Transverse colon (tissue), 4 donors: ENCODE results near the gene AHR. TPM values are rescaled to one million over a fixed set of nuclear protein-coding genes. Genes with fewer than 3 reads are reported as not detected.
"Not testable (repeated sequence)": the region's sequence is repeated elsewhere in the genome, so short reads cannot be mapped to it uniquely, and the experiment has no call there.

ENCODE experiments used
- DNase-seq: peaks from one replicate; pipeline ENCODE4 v3.0.0-alpha.2; 2019
- H3K27ac ChIP-seq, 4 donors: fragments of 200-600 bp; sonication (generic); 2 replicates each; pipeline ENCODE4 v1.5.1; 2016 to 2018; ENCODE audit warnings: inconsistent platforms in 4 of 4
- H3K27me3 ChIP-seq: fragments of 200-600 bp; sonication (generic); 2 replicates; pipeline ENCODE4 v1.5.1; 2017; ENCODE audit warnings: inconsistent platforms
- H3K36me3 ChIP-seq, 4 donors: fragments of 200-600 bp; sonication (generic); 2 replicates each; pipeline ENCODE4 v1.5.1; 2017 to 2019; ENCODE audit warnings: inconsistent platforms in 4 of 4
- H3K4me1 ChIP-seq, 4 donors: fragments of 200-600 bp; sonication (generic); 2 replicates each; pipeline ENCODE4 v1.5.1; 2017 to 2020; ENCODE audit warnings: inconsistent platforms in 4 of 4
- H3K4me3 ChIP-seq, 4 donors: fragments of 200-600 bp; sonication (generic); 1 replicate in 1 of 4; 2 replicates in 3 of 4; pipeline versions ENCODE4 v1.5.1 to v1.6.1; 2017 to 2019; ENCODE audit warnings: inconsistent platforms in 4 of 4
- H3K9me3 ChIP-seq, 2 donors: fragments of 200-600 bp; sonication (generic); 2 replicates each; pipeline ENCODE4 v1.5.1; 2017 to 2019; ENCODE audit warnings: inconsistent platforms in 2 of 2
- CTCF ChIP-seq, 5 experiments: fragments of 200-600 bp in 3 of 5; fragments of 450-650 bp in 2 of 5; sonication (generic) in 3 of 5; IDR thresholded peaks; 1 replicate in 2 of 5; 2 replicates in 3 of 5; pipeline ENCODE4 v1.5.1; 2016 to 2017; ENCODE audit warnings: antibody characterized with exemption in 5 of 5, inconsistent platforms in 3 of 5, mild to moderate bottlenecking in 2 of 5, moderate library complexity in 1 of 5
- EP300 ChIP-seq: sonication (generic); formaldehyde crosslinking; IDR thresholded peaks from one replicate; pipeline ENCODE4 v1.6.1; 2017; ENCODE audit warnings: antibody characterized with exemption, low read depth
- POLR2A ChIP-seq: fragments of 450-650 bp; IDR thresholded peaks from one replicate; pipeline ENCODE4 v1.6.1; 2016; ENCODE audit warnings: antibody characterized with exemption, mild to moderate bottlenecking, moderate library complexity
- POLR2AphosphoS5 ChIP-seq, 3 donors: sonication (generic); formaldehyde crosslinking; IDR thresholded peaks; one replicate each; pipeline ENCODE4 v1.6.1; 2016; ENCODE audit warnings: antibody characterized with exemption in 3 of 3
- WGBS, 2 donors: methylation state at CpG; one replicate each; pipeline ENCODE4 v1.1.5; 2018; ENCODE audit warnings: low coverage in 1 of 2; 5-methylcytosine and 5-hydroxymethylcytosine counted together
- in situ Hi-C, 4 donors: fragments of 200-750 bp; cut with MboI; loops; one replicate each; pipeline versions ENCODE4 v1.15.0 to v1.15.1; 2017; ENCODE audit warnings: low sequenced_read_pairs in 3 of 4, low pct_ligation_motif_present in 1 of 4, low pct_unique_long_range_greater_than_20kb in 1 of 4
- intact Hi-C: fragments of 100-400 bp; cut with DNase I; formaldehyde crosslinking; loops from one replicate; pipeline ENCODE4 v1.15.1; 2023; ENCODE audit warnings: low total_unique reads
- total RNA-seq, 4 donors: library from RNA; depleted of rRNA; stranded (reverse); fragments of >200 nt; gene quantifications; one replicate each; pipeline ENCODE4 v1.1.0, GENCODE V29; 2016

AHR gene
- total RNA-seq, 4 donors from 2014 or later, result 18.1 to 54.6 (median 43.7) TPM

- WGBS, 2 donors, result 93 to 94% methylated on average over 4 of the region's 4 CpGs
- TF ChIP-seq POLR2AphosphoS5 (IDR thresholded peaks at IDR 0.05) (no peak), CTCF (IDR thresholded peaks at IDR 0.05) (no peak), EP300 (no peak), POLR2A (no peak)
- Histone ChIP-seq H3K27me3 (no peaks in the 10 kb centered on the region), H3K27ac (no peak overlapping the region), H3K9me3 (no peaks in the 10 kb centered on the region), H3K4me1 (no peaks in the 10 kb centered on the region), H3K36me3 (no peaks in the 10 kb centered on the region), H3K4me3 (no peak overlapping the region)
- intact Hi-C loops, result no loop called here
- DNase-seq, result no peak
- in situ Hi-C loops, result no loop called here
These were observed 82.5 kb downstream of the AHR start for GRCh38 chr7:17380736-17381662.

DNA sequence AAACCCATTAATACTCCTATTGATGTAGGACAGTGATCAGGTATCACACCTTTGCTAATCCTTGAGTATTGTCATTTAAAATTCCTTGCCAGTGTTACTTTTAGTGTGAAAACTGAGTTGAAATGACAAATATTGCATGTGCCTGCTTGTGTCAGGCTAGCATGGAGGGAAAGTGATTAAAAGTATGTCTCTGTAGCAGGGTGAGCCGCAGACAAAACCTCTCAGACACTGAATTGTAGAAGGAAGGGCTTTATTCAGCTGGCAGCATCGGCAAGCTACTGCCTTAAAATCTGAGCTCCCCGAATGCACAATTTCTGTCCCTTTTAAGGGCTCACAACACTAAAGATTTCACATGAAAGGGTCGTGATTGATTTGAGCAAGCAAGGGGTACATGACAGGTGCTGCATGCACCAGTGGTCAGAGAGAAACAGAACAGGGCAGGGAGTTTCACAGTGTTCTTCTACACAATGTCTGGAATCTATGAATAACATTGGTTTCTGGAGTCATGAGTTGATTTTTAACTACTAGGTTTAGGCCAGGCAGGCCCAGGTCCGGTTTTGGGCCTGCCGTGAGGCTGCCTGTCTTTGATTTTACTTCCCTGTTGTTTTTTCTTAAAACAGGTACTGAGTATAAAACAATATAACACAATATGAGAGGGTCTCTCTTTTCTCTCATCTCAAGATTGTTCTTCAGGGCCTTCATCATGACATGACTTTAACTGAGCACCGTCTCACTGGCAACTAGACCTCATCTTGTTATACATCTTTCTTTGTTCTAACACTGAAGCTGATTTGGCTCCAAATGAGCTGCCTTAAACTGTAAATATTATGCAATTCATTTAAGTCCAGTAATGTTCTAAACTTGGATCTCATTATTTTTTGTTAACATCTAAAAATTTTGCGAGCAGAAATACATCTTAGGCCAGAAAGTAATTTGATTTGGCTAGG is 84.2 kb downstream of the AHR start:
- H3K4me3 ChIP-seq, H3K27me3 ChIP-seq, in situ Hi-C loops, H3K9me3 ChIP-seq, DNase-seq, intact Hi-C loops, H3K27ac ChIP-seq, H3K4me1 ChIP-seq, H3K36me3 ChIP-seq: not testable (repeated sequence)
- 71 to 77% methylated on average over 4 to 8 of the region's 8 CpGs for WGBS, 2 donors

DNA sequence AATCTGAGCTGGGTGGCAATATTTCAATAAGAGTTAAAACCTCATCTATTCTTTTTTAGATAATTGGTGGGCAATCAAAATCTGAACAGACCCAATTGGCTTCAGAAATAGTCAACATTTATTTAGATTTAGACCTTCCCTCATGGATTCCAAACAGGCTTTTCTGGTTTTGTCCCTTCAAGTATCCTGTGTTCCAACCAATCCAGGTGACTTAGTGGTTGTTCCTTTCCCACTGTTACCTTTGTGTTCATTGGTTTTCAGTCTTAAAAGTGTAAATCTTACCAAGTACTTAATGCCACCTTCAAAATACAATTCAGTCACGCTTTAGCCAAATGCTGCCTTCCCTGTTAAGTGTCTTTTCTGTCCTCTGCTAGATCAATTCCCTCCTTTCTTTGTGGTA is 85.9 kb downstream of the AHR start:
- Histone ChIP-seq H3K27me3 (no peaks in the 10 kb centered on the region), H3K36me3 (no peaks in the 10 kb centered on the region), H3K4me3 (no peak overlapping the region), H3K9me3 (no peaks in the 10 kb centered on the region), H3K4me1 (no peaks in the 10 kb centered on the region), H3K27ac (no peak overlapping the region)
- intact Hi-C loops (no loop called here), in situ Hi-C loops (no loop called here)
- TF ChIP-seq POLR2A (no peak), EP300 (no peak), CTCF (IDR thresholded peaks at IDR 0.05) (no peak), POLR2AphosphoS5 (IDR thresholded peaks at IDR 0.05) (no peak)
- WGBS, 2 donors, result 90 to 100% methylated on average over 1 of the region's 1 CpG
- no peak for DNase-seq

- TF ChIP-seq EP300, result no peak
- TF ChIP-seq POLR2A, result no peak
- TF ChIP-seq POLR2AphosphoS5 (IDR thresholded peaks at IDR 0.05), result no peak
- no peak for TF ChIP-seq CTCF (IDR thresholded peaks at IDR 0.05)
- Histone ChIP-seq H3K9me3 (no peaks in the 10 kb centered on the region), H3K4me1 (no peaks in the 10 kb centered on the region), H3K27ac (no peak overlapping the region), H3K4me3 (no peak overlapping the region), H3K36me3 (no peaks in the 10 kb centered on the region), H3K27me3 (no peaks in the 10 kb centered on the region)
- intact Hi-C loops (no loop called here), in situ Hi-C loops (no loop called here)
- no peak for DNase-seq
These were observed 87.2 kb downstream of the AHR start for GRCh38 chr7:17385612-17386011.
